HG02938 (cell line): ENCODE data around the gene PCDHA2.
"Not testable (repeated sequence)": the region's sequence is repeated elsewhere in the genome, so short reads cannot be mapped to it uniquely, and the experiment has no call there.

Experiments
- ATAC-seq: cut with Tn5 transposase; IDR thresholded peaks from one replicate; pipeline ENCODE4 v1.9.1; 2021; ENCODE audit warnings: mild to moderate bottlenecking, moderate library complexity; ENCODE audit not compliant: unreplicated experiment

The PCDHA2 gene

DNA sequence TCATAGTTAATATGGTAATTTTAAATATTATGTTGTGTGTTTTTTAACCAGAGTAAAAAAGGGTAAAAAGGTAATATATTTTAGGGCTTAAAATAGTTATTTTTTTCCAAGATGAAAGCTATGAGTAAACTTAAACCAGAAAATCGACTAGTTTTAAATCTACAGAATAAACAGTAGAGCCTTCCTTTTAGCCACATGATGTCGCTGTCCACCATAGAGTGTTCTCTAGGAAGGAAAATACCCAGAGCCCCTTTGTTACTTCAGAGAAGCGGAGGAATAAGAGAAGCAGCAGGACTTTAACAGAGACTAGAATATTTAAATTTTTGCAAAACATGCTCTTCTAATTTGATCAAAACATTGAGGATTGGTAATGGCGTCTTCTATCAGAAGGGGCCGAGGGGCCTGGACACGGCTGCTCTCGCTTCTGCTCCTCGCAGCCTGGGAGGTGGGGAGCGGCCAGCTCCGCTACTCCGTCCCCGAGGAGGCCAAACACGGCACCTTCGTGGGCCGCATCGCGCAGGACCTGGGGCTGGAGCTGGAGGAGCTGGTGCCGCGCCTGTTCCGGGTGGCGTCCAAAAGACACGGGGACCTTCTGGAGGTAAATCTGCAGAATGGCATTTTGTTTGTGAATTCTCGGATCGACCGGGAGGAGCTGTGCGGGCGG lies at the start of gene PCDHA2:
PCDHA2 (plus strand) TSS at position 258 of the 664 bp plus-strand sequence.
- ATAC-seq = no peak

DNA sequence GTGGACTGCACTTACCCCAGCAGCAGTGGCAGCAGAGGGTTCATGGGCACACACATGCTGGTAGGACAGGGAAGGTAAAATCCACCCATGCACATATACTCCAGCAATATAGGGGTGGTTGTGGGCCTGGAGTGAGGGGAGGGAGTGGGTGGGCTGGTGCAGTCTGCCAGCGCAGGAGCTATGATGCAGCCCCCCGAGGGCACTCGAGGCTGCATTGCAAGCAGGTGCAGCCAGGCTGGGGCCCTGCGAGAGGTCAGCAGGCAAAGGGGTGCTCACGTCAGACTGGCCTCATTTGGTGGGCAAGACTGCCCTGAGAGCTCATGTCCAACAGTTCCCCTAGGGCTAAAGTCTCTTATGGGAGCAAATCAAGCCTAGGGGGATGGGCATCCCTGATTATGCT lies 41.1 kb upstream of the PCDHA2 start:
- ATAC-seq = no peak

- no peak for ATAC-seq
Measured at GRCh38 chr5:140764177-140764973, 30.3 kb upstream of the PCDHA2 start.

DNA sequence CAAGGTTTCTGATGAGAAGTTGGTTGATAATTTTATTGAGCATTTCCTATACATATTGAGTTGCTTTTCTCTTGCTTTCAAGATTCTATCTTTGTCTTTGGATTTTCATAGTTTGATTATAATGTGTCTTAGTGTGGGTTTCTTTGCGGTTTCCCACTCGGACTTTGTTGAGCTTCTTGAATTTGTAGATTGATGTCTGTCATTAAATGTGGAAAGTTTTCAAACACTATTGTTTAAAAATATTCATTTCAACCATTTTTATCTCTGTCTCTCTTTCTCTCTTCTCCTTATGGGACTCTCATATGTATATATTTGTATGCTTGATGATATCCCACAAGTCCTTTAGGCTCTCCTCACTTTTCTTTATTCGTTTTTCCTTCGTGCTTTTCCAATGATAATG lies 27.2 kb upstream of the PCDHA2 start:
- ATAC-seq = no peak

DNA sequence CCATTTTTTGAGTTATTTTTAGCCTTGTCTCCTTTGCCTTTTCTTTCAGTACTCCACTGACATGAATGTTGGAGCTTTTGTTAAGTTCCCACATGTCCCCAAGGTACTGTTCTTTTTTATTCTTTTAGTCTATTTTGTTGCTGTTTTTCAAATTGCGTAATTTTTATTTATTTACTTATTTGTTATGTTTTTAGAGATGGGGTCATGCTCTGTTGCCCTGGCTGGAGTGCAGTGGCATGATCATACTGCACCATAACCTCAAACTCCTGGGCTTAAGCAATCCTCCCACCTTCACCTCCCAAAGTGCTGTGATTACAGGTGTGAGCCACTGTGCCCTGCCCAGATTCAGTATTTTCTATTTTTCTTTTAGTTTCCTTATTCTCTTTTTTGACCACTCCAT lies 14.1 kb upstream of the PCDHA2 start:
- no peak for ATAC-seq

DNA sequence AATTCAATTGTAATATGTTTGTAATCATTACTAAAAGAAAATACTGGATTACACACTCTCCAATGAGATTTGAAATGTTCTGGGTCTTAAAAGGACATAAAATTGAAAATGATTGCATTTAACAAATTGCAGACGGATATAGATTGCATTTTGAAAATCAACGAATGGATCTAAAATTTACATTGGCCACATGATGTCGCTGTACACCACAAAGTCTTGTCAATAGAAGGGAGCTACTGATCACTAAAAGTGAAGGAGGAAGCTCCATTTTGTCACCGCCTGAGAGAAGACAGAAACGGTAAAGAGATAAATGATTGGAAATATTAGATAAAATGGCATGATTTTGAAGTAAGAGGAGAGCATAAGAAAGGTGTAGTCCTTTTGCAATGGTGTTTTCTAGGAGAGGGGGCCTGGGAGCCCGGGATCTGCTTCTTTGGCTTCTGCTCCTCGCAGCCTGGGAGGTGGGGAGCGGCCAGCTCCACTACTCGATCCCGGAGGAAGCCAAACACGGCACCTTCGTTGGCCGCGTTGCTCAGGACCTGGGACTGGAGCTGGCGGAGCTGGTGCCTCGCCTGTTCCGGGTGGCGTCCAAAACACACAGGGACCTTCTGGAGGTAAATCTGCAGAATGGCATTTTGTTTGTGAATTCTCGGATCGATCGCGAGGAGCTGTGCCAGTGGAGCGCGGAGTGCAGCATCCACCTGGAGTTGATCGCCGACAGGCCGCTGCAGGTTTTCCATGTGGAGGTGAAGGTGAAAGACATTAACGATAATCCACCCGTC lies 8.6 kb upstream of the PCDHA2 start, which contains the start of gene PCDHA1:
PCDHA1 (plus strand) TSS at position 236 of the 782 bp plus-strand sequence.
- ATAC-seq = no peak

DNA sequence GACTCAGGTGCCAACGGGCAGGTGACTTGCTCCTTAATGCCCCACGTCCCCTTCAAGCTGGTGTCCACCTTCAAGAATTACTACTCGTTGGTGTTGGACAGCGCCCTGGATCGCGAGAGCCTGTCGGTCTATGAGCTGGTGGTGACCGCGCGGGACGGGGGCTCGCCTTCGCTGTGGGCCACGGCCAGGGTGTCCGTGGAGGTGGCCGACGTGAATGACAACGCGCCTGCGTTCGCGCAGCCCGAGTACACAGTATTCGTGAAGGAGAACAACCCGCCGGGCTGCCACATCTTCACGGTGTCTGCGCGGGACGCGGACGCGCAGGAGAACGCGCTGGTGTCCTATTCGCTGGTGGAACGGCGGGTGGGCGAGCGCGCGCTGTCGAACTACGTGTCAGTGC lies 7.2 kb upstream of the PCDHA2 start:
- not testable (repeated sequence) for ATAC-seq

DNA sequence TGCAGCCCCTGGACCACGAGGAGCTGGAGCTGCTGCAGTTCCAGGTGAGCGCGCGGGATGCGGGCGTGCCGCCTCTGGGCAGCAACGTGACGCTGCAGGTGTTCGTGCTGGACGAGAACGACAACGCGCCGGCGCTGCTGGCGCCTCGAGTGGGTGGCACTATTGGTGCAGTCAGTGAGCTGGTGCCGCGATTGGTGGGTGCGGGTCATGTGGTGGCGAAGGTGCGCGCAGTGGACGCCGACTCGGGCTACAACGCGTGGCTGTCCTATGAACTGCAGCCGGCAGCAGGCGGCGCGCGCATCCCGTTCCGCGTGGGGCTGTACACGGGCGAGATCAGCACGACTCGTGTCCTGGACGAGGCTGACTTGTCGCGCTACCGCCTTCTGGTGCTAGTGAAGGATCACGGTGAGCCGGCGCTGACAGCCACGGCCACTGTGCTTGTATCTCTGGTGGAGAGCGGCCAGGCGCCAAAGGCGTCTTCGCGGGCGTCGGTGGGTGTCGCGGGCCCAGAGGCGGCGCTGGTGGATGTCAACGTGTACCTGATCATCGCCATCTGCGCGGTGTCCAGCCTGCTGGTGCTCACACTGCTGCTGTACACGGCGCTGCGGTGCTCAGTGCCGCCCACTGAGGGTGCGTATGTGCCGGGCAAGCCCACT lies 6.7 kb upstream of the PCDHA2 start:
- ATAC-seq = not testable (repeated sequence)

- ATAC-seq = no peak
Measured at GRCh38 chr5:140791089-140791488, 3.6 kb upstream of the PCDHA2 start.

DNA sequence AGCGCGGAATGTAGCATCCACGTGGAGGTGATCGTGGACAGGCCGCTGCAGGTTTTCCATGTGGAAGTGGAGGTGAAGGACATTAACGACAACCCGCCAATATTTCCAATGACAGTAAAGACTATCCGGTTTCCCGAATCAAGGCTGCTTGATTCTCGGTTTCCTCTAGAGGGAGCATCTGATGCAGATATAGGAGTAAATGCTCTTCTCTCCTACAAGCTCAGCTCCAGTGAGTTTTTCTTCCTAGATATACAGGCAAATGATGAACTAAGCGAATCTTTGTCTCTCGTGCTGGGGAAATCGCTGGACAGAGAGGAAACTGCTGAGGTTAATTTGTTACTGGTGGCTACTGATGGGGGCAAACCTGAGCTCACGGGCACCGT lies 598 bp downstream of the PCDHA2 start:
- ATAC-seq = no peak

DNA sequence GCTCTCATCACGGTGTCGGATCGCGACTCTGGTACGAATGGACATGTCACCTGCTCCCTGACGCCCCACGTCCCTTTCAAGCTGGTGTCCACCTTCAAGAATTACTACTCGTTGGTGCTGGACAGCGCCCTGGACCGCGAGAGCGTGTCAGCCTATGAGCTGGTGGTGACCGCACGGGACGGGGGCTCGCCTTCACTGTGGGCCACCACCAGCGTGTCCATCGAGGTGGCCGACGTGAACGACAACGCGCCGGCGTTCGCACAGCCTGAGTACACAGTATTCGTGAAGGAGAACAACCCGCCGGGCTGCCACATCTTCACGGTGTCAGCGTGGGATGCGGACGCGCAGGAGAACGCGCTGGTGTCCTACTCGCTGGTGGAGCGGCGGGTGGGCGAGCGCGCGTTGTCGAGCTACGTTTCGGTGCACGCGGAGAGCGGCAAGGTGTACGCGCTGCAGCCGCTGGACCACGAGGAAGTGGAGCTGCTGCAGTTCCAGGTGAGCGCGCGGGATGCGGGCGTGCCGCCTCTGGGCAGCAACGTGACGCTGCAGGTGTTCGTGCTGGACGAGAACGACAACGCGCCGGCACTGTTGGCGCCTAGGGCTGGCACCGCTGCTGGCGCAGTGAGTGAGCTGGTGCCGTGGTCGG lies 1.5 kb downstream of the PCDHA2 start:
- not testable (repeated sequence) for ATAC-seq

DNA sequence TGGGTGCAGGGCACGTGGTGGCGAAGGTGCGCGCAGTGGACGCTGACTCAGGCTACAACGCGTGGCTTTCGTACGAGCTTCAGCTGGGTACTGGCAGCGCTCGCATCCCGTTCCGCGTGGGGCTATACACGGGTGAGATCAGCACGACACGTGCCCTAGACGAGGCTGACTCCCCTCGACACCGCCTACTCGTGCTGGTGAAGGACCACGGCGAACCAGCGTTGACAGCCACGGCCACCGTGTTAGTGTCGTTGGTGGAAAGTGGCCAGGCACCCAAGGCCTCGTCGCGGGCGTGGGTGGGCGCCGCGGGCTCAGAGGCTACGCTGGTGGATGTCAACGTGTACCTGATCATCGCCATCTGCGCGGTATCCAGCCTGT lies 2.1 kb downstream of the PCDHA2 start:
- no peak for ATAC-seq

DNA sequence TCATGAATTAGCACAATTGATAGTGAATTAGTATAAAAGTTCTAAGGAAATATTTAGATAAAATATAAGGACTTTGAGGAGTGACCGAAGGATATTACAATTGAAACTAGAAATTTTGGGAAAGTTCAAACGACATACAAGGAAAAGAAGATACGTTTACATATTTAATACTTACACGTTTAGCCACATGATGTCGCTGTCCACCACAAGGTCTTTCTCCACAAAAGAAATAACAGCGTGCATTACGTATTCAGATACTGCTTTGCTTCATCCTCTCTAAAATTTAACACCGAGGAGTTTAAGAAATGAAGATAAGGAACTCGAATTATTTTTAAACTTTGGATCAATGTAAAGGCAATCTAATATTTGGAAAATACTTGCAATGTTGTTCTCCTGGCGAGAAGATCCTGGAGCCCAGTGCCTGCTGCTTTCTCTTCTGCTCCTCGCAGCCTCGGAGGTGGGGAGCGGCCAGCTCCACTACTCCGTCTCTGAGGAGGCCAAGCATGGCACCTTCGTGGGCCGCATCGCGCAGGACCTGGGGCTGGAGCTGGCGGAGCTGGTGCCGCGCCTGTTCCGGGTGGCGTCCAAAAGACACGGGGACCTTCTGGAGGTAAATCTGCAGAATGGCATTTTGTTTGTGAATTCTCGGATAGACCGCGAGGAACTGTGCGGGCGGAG lies 6.3 kb downstream of the PCDHA2 start, which contains the start of gene PCDHA3:
PCDHA3 (plus strand) TSS at position 242 of the 678 bp plus-strand sequence.
- ATAC-seq = no peak

- ATAC-seq = no peak
Measured at GRCh38 chr5:140801494-140801841, 6.8 kb downstream of the PCDHA2 start.

DNA sequence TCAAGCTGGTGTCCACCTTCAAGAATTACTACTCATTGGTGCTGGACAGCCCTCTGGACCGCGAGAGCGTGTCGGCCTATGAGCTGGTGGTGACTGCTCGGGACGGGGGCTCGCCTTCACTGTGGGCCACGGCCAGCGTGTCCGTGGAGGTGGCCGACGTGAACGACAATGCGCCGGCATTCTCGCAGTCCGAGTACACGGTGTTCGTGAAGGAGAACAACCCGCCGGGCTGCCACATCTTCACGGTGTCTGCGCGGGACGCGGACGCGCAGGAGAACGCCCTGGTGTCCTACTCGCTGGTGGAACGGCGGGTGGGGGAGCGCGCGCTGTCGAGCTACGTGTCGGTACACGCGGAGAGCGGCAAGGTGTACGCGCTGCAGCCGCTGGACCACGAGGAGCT lies 7.7 kb downstream of the PCDHA2 start:
- not testable (repeated sequence) for ATAC-seq

DNA sequence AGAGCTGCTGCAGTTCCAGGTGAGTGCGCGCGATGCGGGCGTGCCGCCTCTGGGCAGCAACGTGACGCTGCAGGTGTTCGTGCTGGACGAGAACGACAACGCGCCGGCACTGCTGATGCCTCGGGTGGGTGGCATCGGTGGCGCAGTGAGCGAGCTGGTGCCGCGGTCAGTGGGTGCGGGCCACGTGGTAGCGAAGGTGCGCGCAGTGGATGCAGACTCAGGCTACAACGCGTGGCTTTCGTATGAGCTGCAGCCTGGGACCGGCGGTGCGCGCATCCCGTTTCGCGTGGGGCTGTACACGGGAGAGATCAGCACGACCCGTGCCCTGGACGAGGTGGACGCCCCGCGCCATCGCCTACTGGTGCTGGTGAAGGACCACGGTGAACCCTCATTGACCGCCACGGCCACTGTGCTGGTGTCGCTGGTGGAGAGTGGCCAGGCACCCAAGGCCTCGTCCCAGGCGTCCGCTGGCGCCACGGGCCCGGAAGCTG lies 8.2 kb downstream of the PCDHA2 start:
- ATAC-seq = no peak

GRCh38 chr5:140806834-140807775 lies 12.5 kb downstream of the PCDHA2 start, which contains the start of gene PCDHA4:
TSS of gene PCDHA4 (plus strand) at chr5:140807068.
- ATAC-seq = no peak

DNA sequence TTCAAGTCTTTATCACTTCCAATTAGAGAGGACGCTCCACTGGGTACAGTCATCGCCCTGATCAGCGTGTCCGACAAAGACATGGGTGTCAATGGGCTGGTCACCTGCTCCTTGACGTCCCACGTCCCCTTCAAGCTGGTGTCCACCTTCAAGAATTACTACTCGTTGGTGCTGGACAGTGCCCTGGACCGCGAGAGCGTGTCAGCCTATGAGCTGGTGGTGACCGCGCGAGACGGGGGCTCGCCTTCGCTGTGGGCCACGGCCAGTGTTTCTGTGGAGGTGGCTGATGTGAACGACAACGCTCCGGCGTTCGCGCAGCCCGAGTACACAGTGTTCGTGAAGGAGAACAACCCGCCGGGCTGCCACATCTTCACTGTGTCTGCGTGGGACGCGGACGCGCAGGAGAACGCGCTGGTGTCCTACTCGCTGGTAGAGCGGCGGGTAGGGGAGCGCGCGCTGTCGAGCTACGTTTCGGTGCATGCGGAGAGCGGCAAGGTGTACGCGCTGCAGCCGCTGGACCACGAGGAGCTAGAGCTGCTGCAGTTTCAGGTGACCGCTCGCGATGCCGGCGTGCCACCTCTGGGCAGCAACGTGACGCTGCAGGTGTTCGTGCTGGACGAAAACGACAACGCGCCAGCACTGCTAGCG lies 13.7 kb downstream of the PCDHA2 start:
- not testable (repeated sequence) for ATAC-seq
